H9 (cell line): ENCODE results near the gene LDLRAD4. TPM values are rescaled to one million over a fixed set of nuclear protein-coding genes. Genes with fewer than 3 reads are reported as not detected.

Experiments
- DNase-seq: peaks from one replicate; pipeline ENCODE4 v3.0.0-alpha.2; 2017
- H2AFZ ChIP-seq: one replicate; pipeline ENCODE4 v1.6.1; 2013; ENCODE audit warnings: mild to moderate bottlenecking, low read length, control low read depth, moderate library complexity
- H2AK5ac ChIP-seq: 2 replicates; pipeline ENCODE4 v1.6.1; 2013; ENCODE audit warnings: low read length, control low read depth, mixed read lengths; ENCODE audit not compliant: insufficient read length
- H2BK120ac ChIP-seq: one replicate; pipeline ENCODE4 v1.6.1; 2013; ENCODE audit warnings: low read depth, mild to moderate bottlenecking, low read length, control low read depth, inconsistent platforms; ENCODE audit not compliant: poor library complexity, severe bottlenecking
- H2BK12ac ChIP-seq: 2 replicates; pipeline ENCODE4 v1.6.1; 2013; ENCODE audit warnings: low read length, control low read depth, mixed read lengths, low read depth; ENCODE audit not compliant: insufficient read length
- H2BK15ac ChIP-seq: 2 replicates; pipeline ENCODE4 v1.6.1; 2013; ENCODE audit warnings: low read depth, low read length, control low read depth
- H2BK20ac ChIP-seq: one replicate; pipeline ENCODE4 v1.6.1; 2013; ENCODE audit warnings: low read depth, mild to moderate bottlenecking, low read length, control low read depth, inconsistent platforms; ENCODE audit not compliant: poor library complexity, severe bottlenecking
- H2BK5ac ChIP-seq: 2 replicates; pipeline ENCODE4 v1.6.1; 2013; ENCODE audit warnings: low read length, control low read depth, mixed read lengths; ENCODE audit not compliant: insufficient read length
- H3K14ac ChIP-seq: 2 replicates; pipeline ENCODE4 v1.6.1; 2013; ENCODE audit warnings: low read length, control low read depth; ENCODE audit not compliant: insufficient read depth
- H3K18ac ChIP-seq: 2 replicates; pipeline ENCODE4 v1.6.1; 2013; ENCODE audit warnings: low read depth, mild to moderate bottlenecking, mixed read lengths, low read length, control low read depth; ENCODE audit not compliant: insufficient read length
- H3K23ac ChIP-seq: 2 replicates; pipeline ENCODE4 v1.6.1; 2013; ENCODE audit warnings: low read length, control low read depth, mixed read lengths, low read depth; ENCODE audit not compliant: insufficient read length
- H3K23me2 ChIP-seq: 2 replicates; pipeline ENCODE4 v1.6.1; 2013; ENCODE audit warnings: low read depth, mild to moderate bottlenecking, mixed read lengths, low read length, control low read depth; ENCODE audit not compliant: insufficient read length, poor library complexity, severe bottlenecking
- H3K27ac ChIP-seq: 2 replicates; pipeline ENCODE4 v1.5.1; 2013; ENCODE audit warnings: low read length, control low read depth, mixed read lengths, low read depth; ENCODE audit not compliant: insufficient read length
- H3K27me3 ChIP-seq: 2 replicates; pipeline ENCODE4 v1.6.1; 2013; ENCODE audit warnings: low read length, control low read depth, inconsistent platforms; ENCODE audit not compliant: insufficient read depth
- H3K4ac ChIP-seq: 2 replicates; pipeline ENCODE4 v1.6.1; 2013; ENCODE audit warnings: low read depth, mild to moderate bottlenecking, control low read depth, inconsistent platforms, low read length, moderate library complexity
- H3K4me1 ChIP-seq: 2 replicates; pipeline ENCODE4 v1.6.1; 2013; ENCODE audit warnings: low read length, control low read depth, inconsistent platforms; ENCODE audit not compliant: insufficient read depth
- H3K4me2 ChIP-seq: 2 replicates; pipeline ENCODE4 v1.6.1; 2013; ENCODE audit warnings: low read length, control low read depth, mixed read lengths; ENCODE audit not compliant: insufficient read length, insufficient read depth
- H3K56ac ChIP-seq: 2 replicates; pipeline ENCODE4 v1.6.1; 2013; ENCODE audit warnings: low read depth, mild to moderate bottlenecking, mixed read lengths, low read length, control low read depth; ENCODE audit not compliant: insufficient read length
- H3K79me1 ChIP-seq: 2 replicates; pipeline ENCODE4 v1.6.1; 2013; ENCODE audit warnings: low read depth, mild to moderate bottlenecking, moderate library complexity, low read length, control low read depth, inconsistent platforms; ENCODE audit not compliant: insufficient read depth, poor library complexity, severe bottlenecking
- H3K79me2 ChIP-seq: 2 replicates; pipeline ENCODE4 v1.6.1; 2013; ENCODE audit warnings: low read length, control low read depth, inconsistent platforms; ENCODE audit not compliant: insufficient read depth
- H3K9ac ChIP-seq: 2 replicates; pipeline ENCODE4 v1.6.1; 2013; ENCODE audit warnings: low read length, control low read depth, mixed read lengths; ENCODE audit not compliant: insufficient read length; ENCODE audit errors: extremely low read depth
- H3K9me3 ChIP-seq: one replicate; pipeline ENCODE4 v1.6.1; 2013; ENCODE audit warnings: low read depth, low read length, inconsistent platforms; ENCODE audit not compliant: control insufficient read depth
- H3T11ph ChIP-seq: one replicate; pipeline ENCODE4 v1.6.1; 2013; ENCODE audit warnings: mild to moderate bottlenecking, low read length, control low read depth, inconsistent platforms
- H4K20me1 ChIP-seq: one replicate; pipeline ENCODE4 v1.6.1; 2013; ENCODE audit not compliant: control insufficient read depth, insufficient read length, insufficient read depth
- H4K5ac ChIP-seq: 2 replicates; pipeline ENCODE4 v1.6.1; 2013; ENCODE audit warnings: low read depth, mild to moderate bottlenecking, mixed read lengths, low read length, control low read depth; ENCODE audit not compliant: insufficient read length
- H4K8ac ChIP-seq: replicated peaks from 2 replicates; pipeline ENCODE4 v1.6.1; 2013; ENCODE audit warnings: low read length, control low read depth, mixed read lengths, low read depth; ENCODE audit not compliant: insufficient read length
- H4K91ac ChIP-seq: 2 replicates; pipeline ENCODE4 v1.6.1; 2013; ENCODE audit warnings: low read depth, mild to moderate bottlenecking, moderate library complexity, mixed read lengths, low read length, control low read depth; ENCODE audit not compliant: insufficient read length
- H3K27ac Mint-ChIP-seq, 3 experiments: 2 replicates in 2 of 3; 3 replicates in 1 of 3; pipeline ENCODE4 v1.8.0; 2020 to 2021; ENCODE audit warnings: mixed read lengths in 3 of 3, mild to moderate bottlenecking in 1 of 3, moderate library complexity in 1 of 3
- H3K27me3 Mint-ChIP-seq: 2 replicates; pipeline ENCODE4 v1.8.0; 2021; ENCODE audit warnings: low read depth, mild to moderate bottlenecking, moderate library complexity, mixed read lengths
- H3K36me3 Mint-ChIP-seq, 3 experiments: 2 replicates in 2 of 3; 3 replicates in 1 of 3; pipeline ENCODE4 v1.8.0; 2020 to 2021; ENCODE audit warnings: low read depth in 3 of 3, mixed read lengths in 3 of 3; ENCODE audit not compliant: insufficient read depth in 1 of 3
- H3K4me1 Mint-ChIP-seq, 2 experiments: 2 replicates each; pipeline ENCODE4 v1.8.0; 2020; ENCODE audit warnings: mixed read lengths in 2 of 2
- H3K4me3 Mint-ChIP-seq, 2 experiments: 2 replicates in 1 of 2; 3 replicates in 1 of 2; pipeline ENCODE4 v1.8.0; 2020 to 2021; ENCODE audit warnings: mild to moderate bottlenecking in 2 of 2, mixed read lengths in 2 of 2, moderate library complexity in 1 of 2
- H3K9me3 Mint-ChIP-seq, 2 experiments: 2 replicates in 1 of 2; 3 replicates in 1 of 2; pipeline ENCODE4 v1.8.0; 2020; ENCODE audit warnings: mild to moderate bottlenecking in 2 of 2, mixed read lengths in 2 of 2, moderate library complexity in 1 of 2
- CTCF ChIP-seq: fragments of 200-600 bp; sonication (generic); conservative IDR thresholded peaks from 3 replicates; pipeline ENCODE4 v1.8.0; 2021; ENCODE audit warnings: antibody characterized with exemption, mild to moderate bottlenecking
- WGBS: extraction: QIAGEN DNeasy Blood & Tissue Kit; methylation state at CpG from one replicate; pipeline ENCODE4 v1.1.7; 2013; ENCODE audit warnings: missing lambda C conversion rate, low lambda C conversion rate, mixed read lengths; ENCODE audit not compliant: insufficient read length; ENCODE audit errors: extremely low coverage; 5-methylcytosine and 5-hydroxymethylcytosine counted together
- microRNA-seq: library from miRNA; unstranded; fragments of <30 nt; microRNA quantifications from one replicate; pipeline ENCODE4, GENCODE V29; 2020; ENCODE audit warnings: borderline microRNAs expressed
- total RNA-seq: library from RNA; stranded (reverse); gene quantifications from 2 replicates; pipeline ENCODE4 v1.2.1, GENCODE V29; 2021

The LDLRAD4 gene
- total RNA-seq, 1 experiment from 2014 or later, result 3.9 TPM

DNA sequence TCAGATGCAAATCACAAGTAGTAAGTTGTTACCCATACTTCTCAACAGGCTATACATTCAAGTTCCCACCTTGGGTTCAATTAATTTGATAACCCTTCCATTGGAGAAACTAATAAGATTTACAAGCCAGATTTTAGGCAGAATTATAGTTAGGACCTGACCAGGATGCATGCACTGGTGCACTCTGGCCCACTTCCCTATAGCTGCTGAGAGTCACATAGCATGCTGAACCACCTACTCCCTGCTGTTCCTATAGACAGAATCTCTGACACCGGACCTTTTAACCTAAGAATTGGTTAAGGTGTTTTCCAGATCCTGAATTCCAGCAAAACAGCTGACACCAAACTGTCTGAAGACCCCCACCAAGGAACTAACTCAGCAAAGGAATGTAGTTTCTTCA is 481.6 kb downstream of the LDLRAD4 start:
- peaks cover 21% of the 10 kb centered on the region for H3K9me3 ChIP-seq
- peaks cover 4% of the 10 kb centered on the region; the same call in 1 of the 2 replicates for H3K79me2 ChIP-seq
- H2BK120ac ChIP-seq, result no peak overlapping the region
- no peaks in the 10 kb centered on the region for H3K4me1 Mint-ChIP-seq
- no peak overlapping the region for H3K4ac ChIP-seq
- H2BK15ac ChIP-seq, result no peak overlapping the region
- no peak overlapping the region for H2AK5ac ChIP-seq
- no peaks in the 10 kb centered on the region for H3K23me2 ChIP-seq
- H3K36me3 Mint-ChIP-seq, result peaks cover 44 to 56% (median 46%) of the 10 kb centered on the region in 3 experiments
- H3K18ac ChIP-seq, result no peak overlapping the region
- DNase-seq, result no peak
- H2AFZ ChIP-seq, result no peak overlapping the region
- H3K27ac Mint-ChIP-seq, result no peak overlapping the region
- no peak overlapping the region for H3K56ac ChIP-seq
- no peak overlapping the region for H3K4me3 Mint-ChIP-seq
- H3T11ph ChIP-seq, result no peak overlapping the region
- no CpG with 5 or more reads among the region's 1 CpG for WGBS
- H2BK5ac ChIP-seq, result no peak overlapping the region
- H3K27ac ChIP-seq, result no peak overlapping the region
- no peaks in the 10 kb centered on the region for H3K4me1 ChIP-seq
- H2BK20ac ChIP-seq, result no peak overlapping the region
- no peaks in the 10 kb centered on the region for H3K27me3 ChIP-seq
- H3K9ac ChIP-seq, result no peak overlapping the region
- no peak overlapping the region for H4K8ac ChIP-seq
- no peak overlapping the region for H4K5ac ChIP-seq
- no peak overlapping the region for H4K91ac ChIP-seq
- peaks cover 10% of the 10 kb centered on the region for H3K79me1 ChIP-seq
- no peak overlapping the region for H3K23ac ChIP-seq
- H3K14ac ChIP-seq, result no peak overlapping the region
- H3K27me3 Mint-ChIP-seq, result no peaks in the 10 kb centered on the region
- peaks cover 48 to 70% of the 10 kb centered on the region in 2 experiments for H3K9me3 Mint-ChIP-seq
- H3K4me2 ChIP-seq, result no peak overlapping the region
- TF ChIP-seq CTCF, result no peak
- H4K20me1 ChIP-seq, result no peaks in the 10 kb centered on the region
- no peak overlapping the region for H2BK12ac ChIP-seq

Small RNA genes lying within 50 kb of the gene (microRNA-seq; reads per million reads assigned to microRNA genes)
- gene MIR4526 (not detected), gene MIR5190 (not detected)

Other genes with a start within 250 kb of the LDLRAD4 start
- 22.0 and 23.5 TPM in 2 replicates for gene CEP192, start 227.4 kb upstream of the LDLRAD4 start, total RNA-seq